SK-N-SH (cell line): Measurements from ENCODE around the gene CYP2J2.
"Not testable (repeated sequence)": the region's sequence is repeated elsewhere in the genome, so short reads cannot be mapped to it uniquely, and the experiment has no call there.

Experiments used
- CTCF ChIP-seq: fragments of 200-600 bp; sonication (generic); IDR thresholded peaks from 2 replicates; pipeline ENCODE4 v1.6.1; 2017; ENCODE audit warnings: antibody characterized with exemption, mild to moderate bottlenecking, moderate library complexity
- EP300 ChIP-seq, 2 experiments: IDR thresholded peaks; 2 replicates each; pipeline versions ENCODE4 v1.4.0 to v1.6.1; 2012; ENCODE audit warnings: borderline replicate concordance in 1 of 2, low read depth in 1 of 2, low read length in 1 of 2
- JUND ChIP-seq: IDR thresholded peaks from 2 replicates; pipeline ENCODE4 v1.4.0; 2012
- TEAD4 ChIP-seq: IDR thresholded peaks from 2 replicates; pipeline ENCODE4 v1.4.0; 2012; ENCODE audit warnings: mild to moderate bottlenecking, borderline replicate concordance; ENCODE audit not compliant: insufficient read depth

DNA sequence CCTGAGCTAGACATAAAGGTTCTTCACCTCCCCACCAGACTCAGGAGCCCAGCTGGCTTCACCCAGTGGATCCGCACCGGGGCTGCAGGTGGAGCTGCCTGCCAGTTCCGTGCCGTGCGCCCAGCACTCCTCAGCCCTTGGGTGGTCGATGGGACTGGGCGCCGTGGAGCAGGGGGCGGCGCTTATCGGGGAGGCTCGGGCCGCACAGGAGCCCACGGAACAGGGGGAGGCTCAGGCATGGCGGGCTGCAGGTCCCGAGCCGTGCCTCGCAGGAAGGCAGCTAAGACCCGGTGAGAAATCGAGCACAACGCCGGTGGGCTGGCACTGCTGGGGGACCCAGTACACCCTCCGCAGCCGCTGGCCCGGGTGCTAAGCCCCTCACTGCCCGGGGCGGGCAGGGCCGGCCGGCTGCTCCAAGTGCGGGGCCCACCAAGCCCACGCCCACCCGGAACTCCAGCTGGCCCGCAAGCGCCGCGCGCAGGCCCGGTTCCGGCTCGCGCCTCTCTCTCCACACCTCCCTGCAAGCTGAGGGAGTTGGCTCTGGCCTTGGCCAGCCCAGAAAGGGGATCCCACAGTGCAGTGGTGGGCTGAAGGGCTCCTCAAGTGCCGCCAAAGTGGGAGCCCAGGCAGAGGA lies 43.1 kb upstream of the CYP2J2 start:
- TF ChIP-seq TEAD4; JUND; CTCF; EP300 (IDR thresholded peaks at IDR 0.05; ENCODE audit: borderline replicate concordance in 1 of 2, low read depth in 1 of 2, low read length in 1 of 2): not testable (repeated sequence)
